HL-60 (cell line): ENCODE results near the gene CCDC107.

Source experiments
- DNase-seq, 2 experiments: peaks; one replicate each; pipeline ENCODE4 v3.0.0-alpha.2; 2010 to 2020; ENCODE audit warnings: low read depth in 1 of 2, low spot score in 1 of 2
- H3K27ac ChIP-seq: fragments of 250-450 bp; sonication (Bioruptor Pico); replicated peaks from 2 replicates; pipeline ENCODE4 v1.5.1; 2020; ENCODE audit warnings: mild to moderate bottlenecking, moderate library complexity
- H3K27me3 ChIP-seq: fragments of 250-450 bp; sonication (Bioruptor Pico); 2 replicates; pipeline ENCODE4 v1.5.1; 2021; ENCODE audit warnings: mild to moderate bottlenecking, moderate library complexity; ENCODE audit not compliant: insufficient read depth, poor library complexity, severe bottlenecking
- H3K4me3 ChIP-seq: replicated peaks from 2 replicates; pipeline ENCODE4 v1.5.1; 2011; ENCODE audit warnings: mild to moderate bottlenecking, control low read depth, low read length; ENCODE audit not compliant: insufficient read depth
- CTCF ChIP-seq: IDR thresholded peaks from one replicate; pipeline ENCODE4 v1.5.1; 2011; ENCODE audit warnings: low read length, control low read depth, inconsistent platforms; ENCODE audit not compliant: insufficient read depth
- GABPA ChIP-seq: IDR thresholded peaks from 2 replicates; pipeline ENCODE4 v1.6.1; 2012; ENCODE audit warnings: low read depth
- POLR2AphosphoS5 ChIP-seq: IDR thresholded peaks from 2 replicates; pipeline ENCODE4 v1.6.1; 2012; ENCODE audit warnings: low read depth
- SPI1 ChIP-seq: IDR thresholded peaks from 2 replicates; pipeline ENCODE4 v1.6.1; 2012; ENCODE audit warnings: low read depth, mild to moderate bottlenecking, borderline replicate concordance
- TF ChIP-seq, protein P1 (sequence below): IDR thresholded peaks from 2 replicates; pipeline ENCODE4 v1.6.1; 2012; ENCODE audit warnings: low read depth; ENCODE audit not compliant: insufficient replicate concordance

Gene CCDC107

GRCh38 chr9:35697486-35697885 is 39.4 kb downstream of the CCDC107 start:
- no peak overlapping the region for H3K27ac ChIP-seq
- no peaks in the 10 kb centered on the region for H3K27me3 ChIP-seq
- no peak for DNase-seq
- TF ChIP-seq POLR2AphosphoS5 (no peak), CTCF (no peak), GABPA (no peak), SPI1 (no peak)
- TF ChIP-seq, protein P1, sequence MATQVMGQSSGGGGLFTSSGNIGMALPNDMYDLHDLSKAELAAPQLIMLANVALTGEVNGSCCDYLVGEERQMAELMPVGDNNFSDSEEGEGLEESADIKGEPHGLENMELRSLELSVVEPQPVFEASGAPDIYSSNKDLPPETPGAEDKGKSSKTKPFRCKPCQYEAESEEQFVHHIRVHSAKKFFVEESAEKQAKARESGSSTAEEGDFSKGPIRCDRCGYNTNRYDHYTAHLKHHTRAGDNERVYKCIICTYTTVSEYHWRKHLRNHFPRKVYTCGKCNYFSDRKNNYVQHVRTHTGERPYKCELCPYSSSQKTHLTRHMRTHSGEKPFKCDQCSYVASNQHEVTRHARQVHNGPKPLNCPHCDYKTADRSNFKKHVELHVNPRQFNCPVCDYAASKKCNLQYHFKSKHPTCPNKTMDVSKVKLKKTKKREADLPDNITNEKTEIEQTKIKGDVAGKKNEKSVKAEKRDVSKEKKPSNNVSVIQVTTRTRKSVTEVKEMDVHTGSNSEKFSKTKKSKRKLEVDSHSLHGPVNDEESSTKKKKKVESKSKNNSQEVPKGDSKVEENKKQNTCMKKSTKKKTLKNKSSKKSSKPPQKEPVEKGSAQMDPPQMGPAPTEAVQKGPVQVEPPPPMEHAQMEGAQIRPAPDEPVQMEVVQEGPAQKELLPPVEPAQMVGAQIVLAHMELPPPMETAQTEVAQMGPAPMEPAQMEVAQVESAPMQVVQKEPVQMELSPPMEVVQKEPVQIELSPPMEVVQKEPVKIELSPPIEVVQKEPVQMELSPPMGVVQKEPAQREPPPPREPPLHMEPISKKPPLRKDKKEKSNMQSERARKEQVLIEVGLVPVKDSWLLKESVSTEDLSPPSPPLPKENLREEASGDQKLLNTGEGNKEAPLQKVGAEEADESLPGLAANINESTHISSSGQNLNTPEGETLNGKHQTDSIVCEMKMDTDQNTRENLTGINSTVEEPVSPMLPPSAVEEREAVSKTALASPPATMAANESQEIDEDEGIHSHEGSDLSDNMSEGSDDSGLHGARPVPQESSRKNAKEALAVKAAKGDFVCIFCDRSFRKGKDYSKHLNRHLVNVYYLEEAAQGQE: no peak
- no peak overlapping the region for H3K4me3 ChIP-seq

DNA sequence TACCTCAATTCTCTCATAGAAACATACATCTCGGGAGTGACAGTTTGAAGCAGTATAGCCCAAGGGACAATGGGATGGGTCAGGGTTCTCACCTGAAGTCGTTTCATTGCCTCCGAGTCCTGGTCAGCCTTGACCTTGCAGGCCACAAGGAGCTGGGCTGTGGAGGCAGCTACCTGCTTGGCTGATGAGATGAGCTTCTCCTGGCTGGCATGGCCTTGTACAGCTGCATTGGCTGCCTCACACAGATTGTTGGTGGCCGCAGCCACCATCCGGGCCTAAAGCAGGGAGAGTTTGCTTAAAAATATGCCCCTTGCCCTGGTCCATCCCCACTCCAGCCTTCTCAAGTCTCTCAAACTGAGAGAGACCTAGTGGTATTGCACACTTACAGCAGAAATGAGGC is 40.1 kb downstream of the CCDC107 start:
- TF ChIP-seq, protein P1: no peak
- no peak for TF ChIP-seq CTCF
- no peak for TF ChIP-seq SPI1
- no peak for TF ChIP-seq GABPA
- TF ChIP-seq POLR2AphosphoS5: no peak
- Histone ChIP-seq H3K4me3 (no peak overlapping the region), H3K27ac (no peak overlapping the region), H3K27me3 (no peaks in the 10 kb centered on the region)
- DNase-seq: no peak

DNA sequence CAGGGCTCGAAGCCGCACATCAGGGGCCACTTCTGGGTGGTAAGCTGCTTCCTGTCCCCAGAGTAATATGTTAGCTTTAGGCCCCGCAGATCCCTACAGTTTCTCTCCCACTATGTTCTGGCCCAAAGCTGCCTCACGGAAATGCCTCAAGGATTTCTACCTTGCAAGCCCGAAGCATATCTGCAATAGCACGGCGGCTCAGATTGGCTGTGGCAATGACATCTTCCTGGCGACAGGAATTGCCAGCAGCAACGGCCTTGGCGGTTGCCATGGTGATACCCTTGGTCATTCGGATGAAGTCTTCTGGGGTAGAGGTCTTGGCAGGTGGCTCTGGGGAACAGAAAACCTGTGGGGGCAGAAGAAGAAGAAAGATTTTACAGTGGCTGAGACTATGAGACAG is 41.9 kb downstream of the CCDC107 start:
- Histone ChIP-seq H3K4me3 (no peak overlapping the region), H3K27ac (no peak overlapping the region), H3K27me3 (no peaks in the 10 kb centered on the region)
- TF ChIP-seq, protein P1: no peak
- TF ChIP-seq SPI1 (no peak), CTCF (no peak), GABPA (no peak), POLR2AphosphoS5 (no peak)
- no peak for DNase-seq
